Activated CD4-positive, alpha-beta T cell treated with anti-CD3 and anti-CD28 coated beads, Interleukin-2, amount 10 ng/mL, durations not matched to agents 24 days and 14 days (primary cell): Measurements from ENCODE around the gene RASGRP4. TPM values are rescaled to one million over a fixed set of nuclear protein-coding genes. Genes with fewer than 3 reads are reported as not detected.
"Not testable (repeated sequence)": the region's sequence is repeated elsewhere in the genome, so short reads cannot be mapped to it uniquely, and the experiment has no call there.

ENCODE experiments used
- DNase-seq: peaks from one replicate; pipeline ENCODE4 v3.0.0; 2022
- H3K27ac Mint-ChIP-seq: one replicate; pipeline ENCODE4 v1.8.0; 2022; ENCODE audit warnings: mild to moderate bottlenecking, mixed read lengths
- H3K27me3 Mint-ChIP-seq: one replicate; pipeline ENCODE4 v1.8.0; 2022; ENCODE audit warnings: mixed read lengths
- H3K36me3 Mint-ChIP-seq: one replicate; pipeline ENCODE4 v1.8.0; 2022; ENCODE audit warnings: low read depth, mild to moderate bottlenecking, mixed read lengths
- H3K4me1 Mint-ChIP-seq: one replicate; pipeline ENCODE4 v1.8.0; 2021; ENCODE audit warnings: mixed read lengths
- H3K4me3 Mint-ChIP-seq: one replicate; pipeline ENCODE4 v1.8.0; 2022; ENCODE audit warnings: mild to moderate bottlenecking, moderate library complexity, mixed read lengths
- H3K9me3 Mint-ChIP-seq: one replicate; pipeline ENCODE4 v1.8.0; 2021; ENCODE audit warnings: mixed read lengths
- intact Hi-C: fragments of 100-400 bp; cut with micrococcal nuclease; formaldehyde crosslinking; loops from one replicate; pipeline ENCODE4 v1.15.1; 2023
- total RNA-seq: library from RNA; stranded (reverse); gene quantifications from 2 replicates; pipeline ENCODE4 v1.2.3, GENCODE V29; 2022

The RASGRP4 gene
- total RNA-seq, 1 donor from 2014 or later = 2.1 TPM

DNA sequence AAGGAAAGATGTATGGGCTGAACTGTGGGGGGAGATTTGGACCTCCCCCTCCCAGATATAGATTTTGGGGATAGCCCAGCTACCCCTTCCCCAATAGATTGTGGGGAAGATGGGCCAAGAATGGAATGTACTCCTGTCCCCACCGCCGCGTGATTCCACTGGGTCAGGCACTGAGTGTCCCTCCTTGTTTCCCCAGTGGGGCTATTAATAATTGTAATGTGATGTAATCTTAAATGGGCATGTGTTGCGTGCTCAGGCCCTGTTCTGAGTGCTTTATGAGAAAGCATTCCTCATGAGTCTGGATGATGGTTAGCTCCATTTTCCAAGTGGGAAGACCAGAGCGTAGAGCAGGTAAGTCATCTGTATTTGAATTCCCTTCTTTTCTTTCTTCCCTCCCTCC is 50.3 kb downstream of the RASGRP4 start:
- peaks cover 24% of the 10 kb centered on the region for H3K4me1 Mint-ChIP-seq
- no peaks in the 10 kb centered on the region for H3K9me3 Mint-ChIP-seq
- H3K4me3 Mint-ChIP-seq = peak overlapping the region; percentile 100
- H3K27ac Mint-ChIP-seq = peak overlapping the region; percentile 98
- intact Hi-C loops = loop anchor here (1.0 kb wide), 1 partner anchor 244 kb away; the partner anchor contains the start of gene EIF3K
- H3K27me3 Mint-ChIP-seq = no peaks in the 10 kb centered on the region
- DNase-seq = no peak
- H3K36me3 Mint-ChIP-seq = peaks cover 36% of the 10 kb centered on the region

DNA sequence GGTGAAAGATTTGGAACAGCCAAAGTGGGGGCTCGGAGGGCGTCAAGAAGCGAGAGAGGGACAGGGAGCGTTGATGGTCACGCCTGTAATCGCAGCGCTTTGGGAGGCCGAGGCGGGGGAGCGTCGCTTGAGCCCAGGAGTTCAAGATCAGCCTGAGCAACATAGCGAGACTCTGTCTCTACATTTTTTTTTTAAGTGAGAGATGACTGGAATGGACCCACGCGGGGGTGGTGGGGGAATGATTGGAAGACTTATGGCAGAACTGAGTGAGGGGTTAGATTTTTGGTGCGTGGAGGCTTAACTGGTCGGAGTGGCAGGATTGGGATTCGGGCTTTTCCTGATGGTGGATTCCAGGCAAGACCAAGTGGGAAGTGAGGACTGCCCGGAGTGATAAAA is 50.9 kb downstream of the RASGRP4 start:
- Mint-ChIP-seq H3K4me1 (peaks cover 21% of the 10 kb centered on the region), H3K36me3 (peaks cover 29% of the 10 kb centered on the region), H3K27me3 (no peaks in the 10 kb centered on the region), H3K9me3 (no peaks in the 10 kb centered on the region), H3K4me3 (peak overlapping the region; percentile 100), H3K27ac (peak overlapping the region; percentile 98)
- intact Hi-C loops = loop anchor here (1.0 kb wide), 1 partner anchor 244 kb away; the partner anchor contains the start of gene EIF3K
- no peak for DNase-seq

DNA sequence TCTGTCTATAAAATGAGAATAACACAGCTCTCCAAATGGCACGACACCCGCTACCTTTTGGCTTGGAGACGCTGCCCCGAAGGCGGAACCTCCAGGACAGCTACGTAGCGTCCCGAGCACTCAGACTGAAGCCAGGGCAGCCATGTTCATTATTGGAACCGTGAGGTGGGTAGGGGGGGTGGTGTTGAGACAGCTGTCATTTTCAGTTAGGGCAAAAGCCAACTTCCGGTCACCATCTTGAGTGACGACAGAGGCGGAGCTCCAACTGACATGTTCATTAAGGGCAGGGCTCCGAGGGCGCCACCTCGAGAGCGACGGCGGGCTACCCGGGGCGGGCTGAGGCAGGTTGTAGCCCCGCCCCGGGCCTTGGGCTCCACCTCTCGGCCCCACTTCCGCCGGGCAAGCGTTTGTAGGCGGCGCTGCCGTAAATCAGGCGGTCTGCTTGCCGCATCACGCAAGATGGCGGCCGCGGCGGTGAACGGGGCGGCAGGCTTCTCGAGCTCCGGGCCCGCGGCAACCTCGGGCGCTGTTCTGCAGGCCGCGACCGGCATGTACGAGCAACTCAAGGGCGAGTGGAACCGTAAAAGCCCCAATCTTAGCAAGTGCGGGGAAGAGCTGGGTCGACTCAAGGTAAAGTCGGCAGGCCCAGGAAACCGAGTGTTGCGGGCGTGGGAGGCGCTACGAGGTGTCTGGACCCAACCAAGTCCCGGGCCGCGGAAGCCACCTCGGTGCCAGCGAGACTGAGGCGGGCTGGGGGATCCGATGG is 51.5 kb downstream of the RASGRP4 start, which contains the start of gene PSMD8:
TSS of gene PSMD8 (plus strand) at position 240 of the 766 bp plus-strand sequence. CDS start at position 271, 31 bp downstream.
- intact Hi-C loops = loop anchor here (1.0 kb wide), 5 partner anchors 12 to 245 kb away; partner anchors contain the start of gene EIF3K
- Mint-ChIP-seq H3K4me3 (peak within 1 kb of the TSS; percentile 100), H3K36me3 (peaks cover 28% of the 10 kb centered on the region), H3K27ac (peak within 1 kb of the TSS; percentile 98), H3K4me1 (peaks cover 20% of the 10 kb centered on the region), H3K27me3 (peaks cover under 1% of the 10 kb centered on the region), H3K9me3 (no peaks in the 10 kb centered on the region)
- peak; percentile 100 for DNase-seq

DNA sequence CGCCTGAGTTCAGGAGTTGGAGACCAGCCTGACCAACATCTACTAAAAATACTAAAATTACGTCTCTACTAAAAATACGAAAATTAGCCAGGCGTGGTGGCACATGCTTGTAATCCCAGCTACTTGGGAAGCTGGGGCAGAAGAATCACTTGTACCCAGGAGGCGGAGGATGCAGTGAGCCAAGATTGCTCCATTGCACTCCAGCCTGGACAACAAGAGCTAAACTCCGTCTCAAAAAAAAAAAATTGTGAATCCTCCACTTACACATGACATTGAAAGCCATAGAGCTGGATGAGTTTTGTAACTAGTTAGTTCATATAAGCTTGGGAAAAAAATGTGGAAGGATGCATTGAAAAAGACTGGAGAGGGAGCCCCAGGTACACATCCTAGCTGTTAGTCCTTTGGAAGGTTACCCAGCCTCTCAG is 52.1 kb downstream of the RASGRP4 start:
- intact Hi-C loops = loop anchor here (1.0 kb wide), 4 partner anchors 12 to 58 kb away; no protein-coding TSS in a partner anchor

DNA sequence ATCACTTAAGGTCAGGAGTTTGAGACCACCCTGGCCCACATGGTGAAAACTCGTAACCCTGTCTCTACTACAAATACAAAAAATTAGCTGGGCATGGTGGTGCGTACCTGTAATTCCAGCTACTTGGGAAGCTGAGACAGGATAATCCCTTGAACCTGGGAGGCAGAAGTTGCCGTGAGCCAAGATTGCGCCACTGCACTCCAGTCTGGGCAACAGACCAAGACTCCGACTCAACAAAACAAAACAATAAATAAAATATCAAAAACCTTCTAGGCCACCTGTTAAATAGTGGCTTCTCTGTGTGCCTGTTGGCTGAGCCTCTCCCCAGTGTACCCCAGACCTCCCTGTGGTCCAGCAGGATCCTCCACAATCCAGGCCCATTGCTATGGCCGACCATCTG is 54.9 kb downstream of the RASGRP4 start:
- H3K36me3 Mint-ChIP-seq = peaks cover 10% of the 10 kb centered on the region
- no peak for DNase-seq
- intact Hi-C loops = no loop called here
- H3K27me3 Mint-ChIP-seq = peaks cover 7% of the 10 kb centered on the region
- H3K4me3 Mint-ChIP-seq = no peak overlapping the region
- no peaks in the 10 kb centered on the region for H3K9me3 Mint-ChIP-seq
- H3K27ac Mint-ChIP-seq = no peak overlapping the region
- peaks cover 12% of the 10 kb centered on the region for H3K4me1 Mint-ChIP-seq

More for the DNA sequence above, 52.1 kb downstream of the RASGRP4 start:
- Mint-ChIP-seq H3K27me3 (peaks cover 2% of the 10 kb centered on the region), H3K4me1 (peaks cover 19% of the 10 kb centered on the region), H3K9me3 (no peaks in the 10 kb centered on the region), H3K36me3 (peaks cover 22% of the 10 kb centered on the region), H3K27ac (peak overlapping the region; percentile 98), H3K4me3 (peak overlapping the region; percentile 100)
- no peak for DNase-seq

DNA sequence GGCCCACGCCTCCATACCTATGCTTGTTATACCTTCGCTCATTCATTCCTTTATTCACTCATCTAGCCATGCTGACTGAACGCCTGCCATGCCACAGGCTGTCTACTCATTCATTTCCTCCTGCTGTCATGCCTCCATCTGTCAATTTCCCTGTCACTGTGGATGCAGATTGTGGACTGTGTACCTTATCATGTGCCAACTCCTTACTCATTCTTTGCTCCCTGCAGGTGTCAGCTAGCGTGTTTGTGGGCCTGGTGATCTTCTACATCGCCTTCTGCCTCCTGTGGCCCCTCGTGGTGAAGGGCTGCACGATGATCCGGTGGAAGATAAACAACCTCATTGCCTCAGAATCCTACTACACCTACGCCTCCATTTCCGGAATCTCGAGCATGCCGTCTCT is 55.7 kb downstream of the RASGRP4 start:
- H3K27ac Mint-ChIP-seq = no peak overlapping the region
- H3K36me3 Mint-ChIP-seq = peaks cover 7% of the 10 kb centered on the region
- H3K4me1 Mint-ChIP-seq = peaks cover 5% of the 10 kb centered on the region
- H3K9me3 Mint-ChIP-seq = no peaks in the 10 kb centered on the region
- H3K27me3 Mint-ChIP-seq = peaks cover 7% of the 10 kb centered on the region
- intact Hi-C loops = no loop called here
- no peak for DNase-seq
- H3K4me3 Mint-ChIP-seq = no peak overlapping the region

DNA sequence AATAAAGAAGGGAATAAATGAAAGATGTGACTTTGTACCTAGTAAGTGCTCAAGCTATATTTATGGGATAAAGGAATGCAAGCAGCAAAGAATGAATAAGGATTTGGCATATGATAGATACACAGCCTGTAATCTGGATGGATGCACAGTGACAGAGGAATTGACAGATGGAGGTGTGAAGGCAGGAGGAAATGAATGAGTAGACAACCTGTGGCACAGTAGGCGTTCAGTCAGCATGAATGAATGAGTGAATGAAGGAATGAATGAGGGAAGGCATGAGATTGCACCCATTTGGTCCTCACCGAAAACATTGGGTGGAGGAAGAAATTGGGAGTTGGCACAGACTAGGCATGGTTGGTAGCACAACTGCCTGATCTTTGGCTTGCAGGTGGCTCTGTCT is 56.4 kb downstream of the RASGRP4 start:
- no peaks in the 10 kb centered on the region for H3K9me3 Mint-ChIP-seq
- DNase-seq = no peak
- intact Hi-C loops = no loop called here
- H3K27me3 Mint-ChIP-seq = peaks cover 7% of the 10 kb centered on the region
- H3K36me3 Mint-ChIP-seq = peaks cover under 1% of the 10 kb centered on the region
- H3K27ac Mint-ChIP-seq = no peak overlapping the region
- no peaks in the 10 kb centered on the region for H3K4me1 Mint-ChIP-seq
- H3K4me3 Mint-ChIP-seq = no peak overlapping the region

DNA sequence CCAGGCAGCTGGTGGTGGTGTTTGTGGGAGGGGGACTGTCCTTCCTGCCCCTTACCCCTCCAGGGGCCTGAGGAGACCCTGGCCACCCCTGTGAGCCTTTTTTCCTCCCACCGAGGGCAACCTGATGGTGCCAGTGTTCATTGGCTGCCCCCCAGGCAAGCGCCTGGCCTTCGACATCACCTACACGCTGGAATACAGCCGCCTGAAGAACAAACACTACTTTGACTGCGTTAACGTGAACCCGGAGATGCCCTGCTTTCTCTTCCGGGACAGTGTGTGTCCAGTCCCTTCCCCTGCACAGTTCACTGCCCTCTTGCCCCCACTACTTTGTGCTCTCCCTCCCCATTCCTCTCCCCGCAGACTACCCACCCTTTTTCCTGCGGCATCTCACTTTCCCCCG is 59.0 kb downstream of the RASGRP4 start:
- intact Hi-C loops = no loop called here
- Mint-ChIP-seq H3K4me3 (no peak overlapping the region), H3K9me3 (no peaks in the 10 kb centered on the region), H3K4me1 (no peaks in the 10 kb centered on the region), H3K27ac (no peak overlapping the region), H3K27me3 (peaks cover 7% of the 10 kb centered on the region), H3K36me3 (no peaks in the 10 kb centered on the region)
- no peak for DNase-seq

DNA sequence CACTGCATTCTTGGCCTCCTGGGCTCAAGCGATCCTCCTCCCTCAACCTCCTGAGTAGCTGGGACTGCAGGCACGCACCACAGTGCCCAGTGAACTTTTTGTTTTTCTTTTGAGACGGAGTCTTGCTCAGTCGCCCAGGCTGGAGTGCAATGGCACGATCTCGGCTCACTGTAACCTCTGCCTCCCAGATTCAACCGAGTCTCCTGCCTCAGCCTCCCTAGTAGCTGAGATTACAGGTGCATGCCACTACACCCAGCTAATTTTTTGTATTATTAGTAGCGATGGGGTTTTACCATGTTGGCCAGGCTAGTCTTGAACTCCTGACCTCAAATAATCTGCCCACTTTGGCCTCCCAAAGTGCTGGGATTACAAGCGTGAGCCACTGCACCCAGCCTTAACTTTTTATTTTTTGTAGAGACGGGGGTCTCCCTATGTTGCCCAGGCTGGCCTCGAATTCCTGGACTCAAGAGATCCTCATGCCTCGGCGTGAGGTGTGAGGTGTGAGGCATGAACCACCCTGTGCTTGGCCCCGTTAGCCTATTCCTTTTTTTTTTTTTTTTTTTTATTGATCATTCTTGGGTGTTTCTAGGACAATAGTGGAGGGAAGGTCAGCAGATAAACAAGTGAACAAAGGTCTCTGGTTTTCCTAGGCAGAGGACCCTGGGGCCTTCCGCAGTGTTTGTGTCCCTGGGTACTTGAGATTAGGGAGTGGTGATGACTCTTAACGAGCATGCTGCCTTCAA is 62.9 kb downstream of the RASGRP4 start:
- H3K36me3 Mint-ChIP-seq, H3K27ac Mint-ChIP-seq, H3K9me3 Mint-ChIP-seq, DNase-seq: not testable (repeated sequence)
- peak overlapping the region; percentile 68 for H3K4me3 Mint-ChIP-seq
- H3K27me3 Mint-ChIP-seq = peaks cover 28% of the 10 kb centered on the region
- peaks cover 10% of the 10 kb centered on the region for H3K4me1 Mint-ChIP-seq
- intact Hi-C loops = loop anchor here (1.0 kb wide), 3 partner anchors 11 to 47 kb away; partner anchors contain the start of gene PSMD8

DNA sequence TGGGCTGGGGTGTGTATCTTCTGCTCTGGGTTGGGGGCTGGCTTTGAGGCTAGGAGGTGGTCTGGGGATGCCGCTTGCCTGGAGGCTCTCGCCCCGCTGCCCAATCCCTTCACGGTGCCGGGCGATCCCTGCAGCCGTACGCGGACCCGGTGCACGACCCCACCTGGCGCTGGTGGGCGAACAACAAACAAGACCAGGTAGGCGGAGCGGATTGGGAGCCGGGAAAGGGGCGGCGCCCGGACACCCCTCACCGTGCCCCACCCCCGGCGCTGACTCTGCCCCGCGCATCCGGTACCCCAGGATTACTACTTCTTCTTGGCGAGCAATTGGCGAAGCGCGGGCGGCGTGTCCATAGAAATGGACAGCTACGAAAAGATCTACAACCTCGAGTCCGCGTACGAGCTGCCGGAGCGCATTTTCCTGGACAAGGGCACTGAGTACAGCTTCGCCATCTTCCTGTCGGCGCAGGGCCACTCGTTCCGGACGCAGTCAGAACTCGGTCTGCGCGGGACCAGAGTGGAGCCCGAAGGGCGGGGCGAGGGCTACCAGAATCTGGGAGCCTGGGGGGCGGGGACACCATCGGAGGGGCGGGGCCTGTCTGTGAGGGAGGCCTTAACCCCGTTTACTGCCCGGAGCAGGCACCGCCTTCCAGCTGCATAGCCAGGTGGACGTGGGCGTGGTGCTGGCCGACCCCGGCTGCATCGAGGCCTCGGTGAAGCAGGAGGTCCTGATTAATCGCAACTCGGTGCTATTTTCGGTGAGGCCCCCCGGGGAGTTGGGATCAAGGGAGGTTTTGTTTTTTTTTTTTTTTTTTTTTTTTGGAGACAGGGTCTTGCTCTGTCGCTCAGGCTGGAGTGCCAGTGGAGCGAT is 63.7 kb downstream of the RASGRP4 start:
- peak; percentile 96 for DNase-seq
- Mint-ChIP-seq H3K27me3 (peaks cover 30% of the 10 kb centered on the region), H3K36me3 (no peaks in the 10 kb centered on the region), H3K27ac (peak overlapping the region; percentile 67), H3K9me3 (no peaks in the 10 kb centered on the region), H3K4me3 (peak overlapping the region; percentile 92), H3K4me1 (peaks cover 10% of the 10 kb centered on the region)
- intact Hi-C loops = loop anchor here (1.0 kb wide), 3 partner anchors 12 to 46 kb away; partner anchors contain the start of gene PSMD8

DNA sequence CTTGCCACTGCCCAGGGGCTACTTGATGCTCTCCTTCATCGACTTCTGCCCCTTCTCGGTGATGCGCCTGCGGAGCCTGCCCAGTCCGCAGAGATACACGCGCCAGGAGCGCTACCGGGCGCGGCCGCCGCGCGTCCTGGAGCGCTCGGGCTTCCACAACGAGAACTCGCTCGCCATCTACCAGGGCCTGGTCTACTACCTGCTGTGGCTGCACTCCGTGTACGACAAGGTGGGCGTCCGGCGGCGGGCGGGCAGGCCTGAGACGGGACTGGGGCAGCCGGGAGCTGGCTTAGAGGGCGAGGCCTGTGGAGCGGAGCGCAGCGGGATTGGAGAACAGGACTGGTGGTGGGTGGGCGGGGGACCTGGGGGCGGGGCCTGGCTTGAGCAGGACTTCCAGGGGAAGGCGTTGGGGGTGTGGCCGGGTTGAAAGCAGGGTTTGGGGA is 64.4 kb downstream of the RASGRP4 start:
- Mint-ChIP-seq H3K9me3 (no peaks in the 10 kb centered on the region), H3K27ac (peak overlapping the region; percentile 67), H3K27me3 (peaks cover 31% of the 10 kb centered on the region)

DNA sequence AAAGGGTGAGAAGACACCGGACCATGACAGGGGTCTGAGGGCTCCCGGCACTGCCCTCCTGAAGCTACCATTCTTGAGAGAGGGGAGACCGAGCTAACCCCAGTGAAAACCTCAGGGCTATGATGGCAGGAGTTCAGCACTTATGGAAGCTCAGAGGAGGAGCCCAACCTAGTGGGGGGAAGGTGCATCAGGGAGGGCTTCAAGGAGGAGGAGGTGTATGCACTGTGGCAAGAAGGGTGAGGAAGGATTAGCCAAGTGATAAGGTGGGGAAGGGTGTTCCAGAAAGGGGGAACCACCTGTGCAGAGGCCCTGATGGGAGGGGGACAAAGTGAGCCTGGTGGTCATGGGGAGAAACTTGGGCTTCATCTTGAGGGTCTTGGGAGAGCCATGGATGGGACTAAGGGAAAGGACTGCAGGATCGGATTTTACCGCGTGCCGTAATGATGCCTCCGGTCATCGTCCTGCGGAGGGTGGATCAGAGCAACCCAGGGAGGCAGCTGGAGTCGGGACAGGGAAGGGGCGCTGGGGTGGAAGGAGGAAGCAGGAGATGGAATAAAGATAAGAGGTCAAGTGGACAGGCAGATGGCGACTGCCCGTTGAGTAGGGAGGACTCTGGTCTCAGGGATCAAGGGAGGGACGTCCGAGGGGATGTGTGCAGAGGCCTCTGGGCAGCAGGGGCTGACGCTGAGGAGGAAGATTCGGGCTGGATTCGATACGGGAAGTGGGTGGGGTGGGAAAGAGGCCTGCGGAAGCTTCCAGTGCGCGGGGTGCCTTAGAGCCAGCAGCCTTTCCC is 65.0 kb downstream of the RASGRP4 start:
- Mint-ChIP-seq H3K9me3 (no peaks in the 10 kb centered on the region), H3K27ac (no peak overlapping the region), H3K36me3 (no peaks in the 10 kb centered on the region), H3K4me1 (peaks cover 10% of the 10 kb centered on the region), H3K27me3 (peaks cover 33% of the 10 kb centered on the region), H3K4me3 (peak overlapping the region; percentile 92)
- intact Hi-C loops = no loop called here
- no peak for DNase-seq

More for the DNA sequence above, 64.4 kb downstream of the RASGRP4 start:
- peak overlapping the region; percentile 92 for H3K4me3 Mint-ChIP-seq
- intact Hi-C loops = loop anchor here (1.0 kb wide), 3 partner anchors 13 to 45 kb away; partner anchors contain the start of gene PSMD8
- H3K4me1 Mint-ChIP-seq = peaks cover 10% of the 10 kb centered on the region
- peak; percentile 93 for DNase-seq
- no peaks in the 10 kb centered on the region for H3K36me3 Mint-ChIP-seq
